Sigmoid colon (tissue), 7 donors: ENCODE measurements around the gene ELMO1. TPM values are rescaled to one million over a fixed set of nuclear protein-coding genes. Genes with fewer than 3 reads are reported as not detected.

Source experiments
- DNase-seq: peaks from one replicate; pipeline ENCODE4 v3.0.0-alpha.2; 2019
- H3K27ac ChIP-seq, 4 donors: fragments of 200-600 bp; sonication (generic); one replicate each; pipeline ENCODE4 v1.5.1; 2016 to 2019; ENCODE audit warnings: mild to moderate bottlenecking in 1 of 4
- H3K27me3 ChIP-seq, 3 donors: fragments of 200-600 bp; sonication (generic); one replicate each; pipeline ENCODE4 v1.5.1; 2019; ENCODE audit warnings: mild to moderate bottlenecking in 1 of 3
- H3K36me3 ChIP-seq, 4 donors: fragments of 200-600 bp; sonication (generic); one replicate each; pipeline ENCODE4 v1.5.1; 2016 to 2019
- H3K4me1 ChIP-seq, 4 donors: fragments of 200-600 bp; sonication (generic); one replicate each; pipeline ENCODE4 v1.5.1; 2017 to 2019
- H3K4me3 ChIP-seq, 4 donors: fragments of 200-600 bp; sonication (generic); one replicate each; pipeline ENCODE4 v1.5.1; 2017 to 2019; ENCODE audit warnings: mild to moderate bottlenecking in 2 of 4, moderate library complexity in 1 of 4
- H3K9me3 ChIP-seq, 4 donors: fragments of 200-600 bp in 3 of 4; sonication (generic) in 3 of 4; one replicate each; pipeline versions ENCODE4 v1.5.1 to v1.6.1; 2013 to 2019
- EP300 ChIP-seq, 4 donors: sonication (generic); formaldehyde crosslinking; IDR thresholded peaks; one replicate each; pipeline ENCODE4 v1.6.1; 2017; ENCODE audit warnings: antibody characterized with exemption in 4 of 4
- POLR2A ChIP-seq, 2 donors: fragments of 450-650 bp; IDR thresholded peaks; one replicate each; pipeline ENCODE4 v1.6.1; 2016; ENCODE audit warnings: antibody characterized with exemption in 2 of 2, mild to moderate bottlenecking in 2 of 2, moderate library complexity in 2 of 2
- POLR2AphosphoS5 ChIP-seq, 4 donors: sonication (generic); formaldehyde crosslinking; IDR thresholded peaks; one replicate each; pipeline ENCODE4 v1.6.1; 2017; ENCODE audit warnings: antibody characterized with exemption in 4 of 4
- WGBS, 2 donors: extraction: QIAGEN DNeasy Blood & Tissue Kit; methylation state at CpG; one replicate each; pipeline ENCODE4 v1.1.7; 2013; 5-methylcytosine and 5-hydroxymethylcytosine counted together
- intact Hi-C: fragments of 100-400 bp; cut with DNase I; formaldehyde crosslinking; loops from one replicate; pipeline ENCODE4 v1.15.1; 2023
- polyA plus RNA-seq, 3 donors: library from polyadenylated mRNA; stranded (reverse); fragments of 200-250 nt; gene quantifications; one replicate each; pipeline ENCODE4 v1.2.3, GENCODE V29; 2013
- total RNA-seq, 4 donors: library from RNA; depleted of rRNA; stranded (reverse); fragments of >200 nt; gene quantifications; one replicate each; pipeline ENCODE4 v1.1.0, GENCODE V29; 2016
- TF ChIP-seq, protein P1 (sequence below), 4 experiments: fragments of 450-650 bp in 3 of 4; fragments of 200-600 bp in 1 of 4; IDR thresholded peaks; one replicate each; pipeline ENCODE4 v1.5.1; 2016 to 2019; ENCODE audit warnings: antibody characterized with exemption in 4 of 4, mild to moderate bottlenecking in 3 of 4, moderate library complexity in 2 of 4
- donor health status: healthy with polysubstance abuse.
- donor health status: Bipolar disorder and iron deficiency.
- donor health status: healthy.

The ELMO1 gene
- total and polyA plus RNA-seq, 7 donors = 2.3 to 63.1 (median 33.9) TPM

DNA sequence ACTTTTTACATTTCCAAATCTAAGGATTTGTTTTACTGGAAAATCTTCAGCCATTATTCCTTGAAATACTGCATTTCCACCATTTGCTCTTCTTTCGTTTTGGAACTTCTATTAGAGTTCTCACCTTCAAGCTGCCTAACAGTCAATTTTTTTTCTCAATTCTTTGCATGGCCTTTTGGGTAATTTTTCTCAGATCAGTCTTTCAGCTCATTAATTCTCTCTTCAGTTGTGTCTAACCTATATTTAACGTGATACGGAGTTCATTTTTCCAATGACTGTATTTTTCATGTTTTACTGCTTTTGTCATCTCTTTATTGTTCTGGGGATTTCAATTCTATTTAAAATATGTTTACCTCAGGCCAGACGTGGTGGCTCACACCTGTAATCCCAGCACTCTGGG lies 600.7 kb downstream of the ELMO1 start:
- no peaks in the 10 kb centered on the region for H3K27me3 ChIP-seq
- WGBS, 2 donors = 92 to 93% methylated on average over 4 of the region's 4 CpGs
- H3K9me3 ChIP-seq = peaks cover 0 to 8% (median 3%) of the 10 kb centered on the region in 4 donors
- H3K27ac ChIP-seq = no peak overlapping the region
- intact Hi-C loops = no loop called here
- TF ChIP-seq, protein P1, sequence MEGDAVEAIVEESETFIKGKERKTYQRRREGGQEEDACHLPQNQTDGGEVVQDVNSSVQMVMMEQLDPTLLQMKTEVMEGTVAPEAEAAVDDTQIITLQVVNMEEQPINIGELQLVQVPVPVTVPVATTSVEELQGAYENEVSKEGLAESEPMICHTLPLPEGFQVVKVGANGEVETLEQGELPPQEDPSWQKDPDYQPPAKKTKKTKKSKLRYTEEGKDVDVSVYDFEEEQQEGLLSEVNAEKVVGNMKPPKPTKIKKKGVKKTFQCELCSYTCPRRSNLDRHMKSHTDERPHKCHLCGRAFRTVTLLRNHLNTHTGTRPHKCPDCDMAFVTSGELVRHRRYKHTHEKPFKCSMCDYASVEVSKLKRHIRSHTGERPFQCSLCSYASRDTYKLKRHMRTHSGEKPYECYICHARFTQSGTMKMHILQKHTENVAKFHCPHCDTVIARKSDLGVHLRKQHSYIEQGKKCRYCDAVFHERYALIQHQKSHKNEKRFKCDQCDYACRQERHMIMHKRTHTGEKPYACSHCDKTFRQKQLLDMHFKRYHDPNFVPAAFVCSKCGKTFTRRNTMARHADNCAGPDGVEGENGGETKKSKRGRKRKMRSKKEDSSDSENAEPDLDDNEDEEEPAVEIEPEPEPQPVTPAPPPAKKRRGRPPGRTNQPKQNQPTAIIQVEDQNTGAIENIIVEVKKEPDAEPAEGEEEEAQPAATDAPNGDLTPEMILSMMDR (IDR thresholded peaks at IDR 0.05) = no peak
- TF ChIP-seq POLR2AphosphoS5 (IDR thresholded peaks at IDR 0.05) (no peak), POLR2A (IDR thresholded peaks at IDR 0.05) (no peak), EP300 (IDR thresholded peaks at IDR 0.05) (no peak)
- no peak for DNase-seq
- H3K4me1 ChIP-seq = no peaks in the 10 kb centered on the region
- no peaks in the 10 kb centered on the region for H3K36me3 ChIP-seq
- H3K4me3 ChIP-seq = no peak overlapping the region

DNA sequence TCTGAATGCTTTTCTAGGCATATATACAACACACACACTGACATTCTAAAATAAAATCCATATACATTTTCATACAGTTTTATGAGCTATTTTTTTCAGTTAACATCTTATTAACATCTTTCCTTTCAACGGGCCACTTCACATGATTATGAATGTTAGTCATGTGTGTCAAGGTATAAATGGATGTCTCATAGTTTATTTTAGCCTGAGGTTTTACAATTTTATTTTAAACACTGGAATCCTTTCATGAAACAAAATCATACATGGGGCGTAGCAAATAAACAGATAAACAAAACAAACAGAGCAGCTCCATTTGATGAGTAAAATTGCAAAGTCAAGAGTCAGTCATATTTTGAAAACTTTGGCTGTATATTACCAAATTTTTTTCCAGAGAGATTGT lies 604.3 kb downstream of the ELMO1 start:
- H3K27me3 ChIP-seq = no peaks in the 10 kb centered on the region
- H3K4me1 ChIP-seq = no peaks in the 10 kb centered on the region
- intact Hi-C loops = no loop called here
- no peaks in the 10 kb centered on the region for H3K36me3 ChIP-seq
- H3K4me3 ChIP-seq = no peak overlapping the region
- TF ChIP-seq EP300 (IDR thresholded peaks at IDR 0.05) (no peak), POLR2A (IDR thresholded peaks at IDR 0.05) (no peak), POLR2AphosphoS5 (IDR thresholded peaks at IDR 0.05) (no peak)
- TF ChIP-seq, protein P1 (IDR thresholded peaks at IDR 0.05) = no peak
- WGBS, 2 donors = 54 to 66% methylated on average over 2 of the region's 2 CpGs
- H3K27ac ChIP-seq = no peak overlapping the region
- peaks cover 0 to 8% (median 3%) of the 10 kb centered on the region in 4 donors for H3K9me3 ChIP-seq
- no peak for DNase-seq

DNA sequence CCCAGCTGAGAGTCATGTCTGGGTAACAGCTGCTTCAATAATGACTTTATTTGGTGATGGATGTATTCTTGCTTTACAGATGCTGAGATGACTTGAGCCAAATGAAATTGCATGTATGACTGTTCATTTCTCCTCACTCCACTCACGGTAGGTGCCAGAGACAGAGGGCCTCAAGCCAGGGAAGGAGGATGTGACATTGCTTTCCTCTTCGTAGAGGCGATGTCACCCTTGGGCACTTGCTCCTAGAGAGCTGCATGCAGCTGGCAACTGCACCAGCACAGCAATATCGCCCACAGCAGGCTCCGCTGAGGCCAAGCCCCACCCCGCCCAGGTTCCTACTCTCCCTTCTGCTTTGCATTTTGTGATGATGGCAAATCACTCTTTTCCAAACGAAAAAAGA lies 607.8 kb downstream of the ELMO1 start:
- Histone ChIP-seq H3K9me3 (no peaks in the 10 kb centered on the region), H3K4me3 (no peak overlapping the region), H3K4me1 (no peaks in the 10 kb centered on the region), H3K27me3 (no peaks in the 10 kb centered on the region), H3K27ac (no peak overlapping the region), H3K36me3 (no peaks in the 10 kb centered on the region)
- intact Hi-C loops = no loop called here
- TF ChIP-seq, protein P1 (IDR thresholded peaks at IDR 0.05) = no peak
- TF ChIP-seq EP300 (IDR thresholded peaks at IDR 0.05) = no peak
- TF ChIP-seq POLR2AphosphoS5 (IDR thresholded peaks at IDR 0.05) = no peak
- TF ChIP-seq POLR2A (IDR thresholded peaks at IDR 0.05) = no peak
- DNase-seq = no peak
- WGBS, 2 donors = 79 to 88% methylated on average over 7 of the region's 7 CpGs

DNA sequence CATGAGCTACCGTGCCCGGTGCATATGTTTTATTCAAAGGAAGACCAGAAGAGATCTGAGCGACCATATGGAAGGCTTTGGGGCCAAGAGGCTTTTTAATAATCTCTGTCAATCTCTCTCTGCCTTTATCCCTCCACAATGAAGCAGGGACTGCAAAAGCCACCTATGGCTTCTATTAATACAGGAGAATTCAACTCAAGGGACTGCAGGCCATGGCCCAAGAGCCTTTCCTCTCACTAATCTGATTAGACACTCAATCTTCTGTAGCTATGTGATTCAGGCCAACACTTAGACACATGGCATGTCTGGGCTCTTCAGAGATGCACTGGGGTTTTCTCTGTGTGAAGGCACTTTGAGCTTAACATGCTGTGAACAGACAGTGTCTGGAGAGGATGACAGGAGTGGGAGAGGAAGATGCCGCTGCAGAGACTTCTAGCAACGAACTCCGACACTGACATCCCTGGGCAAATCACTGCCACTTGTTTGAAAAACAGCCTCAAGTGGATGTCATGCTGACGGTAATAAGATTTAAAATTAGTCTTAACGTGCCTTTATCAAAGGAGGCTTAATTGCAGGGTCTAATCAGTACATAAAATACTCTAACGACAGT lies 609.9 kb downstream of the ELMO1 start:
- 87 to 88% methylated on average over 9 of the region's 9 CpGs for WGBS, 2 donors
- Histone ChIP-seq H3K4me1 (no peaks in the 10 kb centered on the region), H3K27me3 (no peaks in the 10 kb centered on the region), H3K9me3 (no peaks in the 10 kb centered on the region), H3K4me3 (no peak overlapping the region), H3K36me3 (no peaks in the 10 kb centered on the region), H3K27ac (no peak overlapping the region)
- TF ChIP-seq, protein P1 (IDR thresholded peaks at IDR 0.05) = no peak
- DNase-seq = no peak
- intact Hi-C loops = no loop called here

- no peak for TF ChIP-seq EP300 (IDR thresholded peaks at IDR 0.05)
- Histone ChIP-seq H3K9me3 (no peaks in the 10 kb centered on the region), H3K4me3 (no peak overlapping the region), H3K4me1 (no peaks in the 10 kb centered on the region), H3K27ac (no peak overlapping the region), H3K27me3 (no peaks in the 10 kb centered on the region), H3K36me3 (no peaks in the 10 kb centered on the region)
- no peak for DNase-seq
- 94 to 95% methylated on average over 2 of the region's 2 CpGs for WGBS, 2 donors
- intact Hi-C loops = no loop called here
These were observed 617.6 kb downstream of the ELMO1 start for GRCh38 chr7:36831049-36831448.
